ENCODE results near the gene PRAMEF27.
"Not testable (repeated sequence)": the region's sequence is repeated elsewhere in the genome, so short reads cannot be mapped to it uniquely, and the experiment has no call there.

The PRAMEF27 gene

GRCh38 chr1:13056475-13056874 lies at the start of gene PRAMEF27:
TSS of gene PRAMEF27 (minus strand) at chr1:13056575. CDS start at chr1:13053659, 2,916 bp downstream.
- not testable (repeated sequence) for DNase-seq (ENCODE audit: low read depth)

GRCh38 chr1:13070474-13070873 lies 14.1 kb upstream of the PRAMEF27 start, which contains the start of gene PRAMEF25:
TSS of gene PRAMEF25 (plus strand) at chr1:13070774. CDS start at chr1:13073694, 2,920 bp downstream.
- not testable (repeated sequence) for DNase-seq (ENCODE audit: low read depth)

DNA sequence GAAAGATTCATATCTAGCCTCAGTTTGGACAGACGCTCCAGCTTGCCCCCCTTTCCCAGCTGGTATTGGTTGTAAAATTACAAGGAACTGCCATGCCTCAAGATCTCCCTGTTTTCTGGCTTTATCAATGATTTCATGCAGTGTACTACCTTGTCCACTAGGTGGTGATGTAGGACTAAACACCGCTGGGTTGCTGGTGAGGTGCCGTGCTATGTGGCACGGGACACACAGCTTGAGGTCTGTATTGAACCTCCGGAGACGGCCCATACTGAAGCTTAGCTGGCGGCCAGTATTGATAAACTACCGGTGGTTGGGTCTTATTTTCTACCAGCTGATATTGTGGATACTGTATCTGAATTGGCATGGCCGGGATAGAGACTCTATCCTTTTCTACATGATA lies 36.5 kb downstream of the PRAMEF27 start:
- DNase-seq (ENCODE audit: low read depth) = not testable (repeated sequence)

GRCh38 chr1:13011932-13012331 lies 44.4 kb downstream of the PRAMEF27 start:
- not testable (repeated sequence) for DNase-seq (ENCODE audit: low read depth)

DNA sequence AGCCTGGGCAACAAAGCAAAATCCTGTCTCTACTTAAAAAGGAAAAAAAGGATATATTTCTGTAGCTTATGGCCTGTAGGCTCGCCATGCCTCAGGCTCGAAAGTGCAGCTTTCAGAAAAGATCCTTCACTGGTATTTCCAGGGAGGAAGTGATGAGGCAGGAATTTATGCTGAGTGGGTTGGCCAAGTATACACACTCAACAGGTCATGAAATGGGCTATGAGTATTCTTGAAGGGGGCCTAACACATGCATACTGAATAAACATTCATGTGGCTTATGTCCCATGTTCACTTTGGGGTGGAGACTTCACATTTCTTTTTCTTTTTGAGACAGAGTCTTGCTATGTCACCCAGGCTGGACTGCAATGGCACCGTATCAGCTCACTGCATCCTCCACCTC lies 47.0 kb downstream of the PRAMEF27 start:
- not testable (repeated sequence) for DNase-seq (ENCODE audit: low read depth)

GRCh38 chr1:13005732-13006131 lies 50.6 kb downstream of the PRAMEF27 start:
- DNase-seq (ENCODE audit: low read depth) = not testable (repeated sequence)

Measured in fibroblast of gingiva (primary cell).